HG02623 (cell line): Measurements from ENCODE around the gene RNH1.
A peak's percentile ranks its signal among the peaks of the same experiment; 100 is the strongest.

Experiments used
- ATAC-seq: cut with Tn5 transposase; IDR thresholded peaks from one replicate; pipeline ENCODE4 v1.9.1; 2021; ENCODE audit warnings: moderate library complexity; ENCODE audit not compliant: unreplicated experiment

Gene RNH1

GRCh38 chr11:506995-507726 lies at the start of gene RNH1:
Gene RNH1 (minus strand): TSS chr11:507242. CDS start chr11:502162, 5,080 bp downstream.
- peak; percentile 47 for ATAC-seq

GRCh38 chr11:555780-556661 lies 49.0 kb upstream of the RNH1 start:
- ATAC-seq: no peak

GRCh38 chr11:555227-555779 lies 48.3 kb upstream of the RNH1 start:
- no peak for ATAC-seq

GRCh38 chr11:554428-555226 lies 47.6 kb upstream of the RNH1 start:
- ATAC-seq: no peak

GRCh38 chr11:553988-554340 lies 46.9 kb upstream of the RNH1 start:
- ATAC-seq: no peak

GRCh38 chr11:553083-553987 lies 46.3 kb upstream of the RNH1 start:
- no peak for ATAC-seq

- ATAC-seq: no peak
Observed at GRCh38 chr11:551596-551995, 44.6 kb upstream of the RNH1 start.

GRCh38 chr11:551131-551530 lies 44.1 kb upstream of the RNH1 start:
- ATAC-seq: no peak

GRCh38 chr11:550746-551085 lies 43.7 kb upstream of the RNH1 start:
- no peak for ATAC-seq

GRCh38 chr11:550021-550745 lies 43.1 kb upstream of the RNH1 start:
- no peak for ATAC-seq

- ATAC-seq: no peak
Observed at GRCh38 chr11:548700-549603, 41.9 kb upstream of the RNH1 start.

GRCh38 chr11:545171-545570 lies 38.1 kb upstream of the RNH1 start:
- ATAC-seq: no peak

- ATAC-seq: no peak
Observed at GRCh38 chr11:544817-545166, 37.8 kb upstream of the RNH1 start.

- ATAC-seq: no peak
Observed at GRCh38 chr11:541433-541885, 34.4 kb upstream of the RNH1 start.

GRCh38 chr11:540583-541432 lies 33.8 kb upstream of the RNH1 start:
- no peak for ATAC-seq

- no peak for ATAC-seq
Observed at GRCh38 chr11:539971-540481, 33.0 kb upstream of the RNH1 start.

GRCh38 chr11:538431-539051 lies 31.5 kb upstream of the RNH1 start:
- ATAC-seq: no peak
